Neural cell (in vitro differentiated cells): ENCODE data around the gene BABAM2. TPM values are rescaled to one million over a fixed set of nuclear protein-coding genes. Genes with fewer than 3 reads are reported as not detected.

Source experiments
- H2AFZ ChIP-seq: fragments of 200-600, 300-800 bp; sonication (generic), shearing (Covaris generic); 2 replicates; pipeline ENCODE4 v1.6.0; 2014; ENCODE audit warnings: low read depth, mild to moderate bottlenecking, antibody characterized with exemption, low read length, moderate library complexity
- H3F3A ChIP-seq: fragments of 200-600 bp; shearing (Covaris generic); 2 replicates; pipeline ENCODE4 v1.6.1; 2016; ENCODE audit warnings: mild to moderate bottlenecking, moderate library complexity, mixed read lengths, antibody characterized with exemption, low read length; ENCODE audit not compliant: insufficient read depth, poor library complexity, severe bottlenecking
- H3K27ac ChIP-seq: fragments of 200-600, 300-800 bp; sonication (generic), shearing (Covaris generic); 2 replicates; pipeline ENCODE4 v1.5.1; 2014; ENCODE audit warnings: mild to moderate bottlenecking, low read length, moderate library complexity
- H3K27me3 ChIP-seq: fragments of 300-800, 200-600 bp; sonication (generic), shearing (Covaris generic); 2 replicates; pipeline ENCODE4 v1.6.0; 2014; ENCODE audit warnings: mild to moderate bottlenecking, low read depth, low read length, moderate library complexity; ENCODE audit not compliant: insufficient read depth
- H3K36me3 ChIP-seq: fragments of 300-800, 200-600 bp; sonication (generic), shearing (Covaris generic); 2 replicates; pipeline ENCODE4 v1.5.1; 2014; ENCODE audit warnings: mild to moderate bottlenecking, antibody characterized with exemption, low read length, moderate library complexity; ENCODE audit not compliant: insufficient read depth
- H3K4me2 ChIP-seq: fragments of 300-800, 200-600 bp; sonication (generic), shearing (Covaris generic); 2 replicates; pipeline ENCODE4 v1.6.0; 2014; ENCODE audit warnings: mild to moderate bottlenecking, low read length
- H3K4me3 ChIP-seq: fragments of 300-800, 200-600 bp; sonication (generic), shearing (Covaris generic); 2 replicates; pipeline ENCODE4 v1.5.1; 2014; ENCODE audit warnings: mild to moderate bottlenecking, low read length, moderate library complexity
- H3K79me2 ChIP-seq: fragments of 200-600 bp; shearing (Covaris generic); replicated peaks from 2 replicates; pipeline ENCODE4 v1.6.0; 2014; ENCODE audit warnings: mild to moderate bottlenecking, low read length, moderate library complexity; ENCODE audit not compliant: insufficient read depth
- H3K9ac ChIP-seq: fragments of 300-800, 200-600 bp; sonication (generic), shearing (Covaris generic); 2 replicates; pipeline ENCODE4 v1.6.1; 2016; ENCODE audit warnings: mild to moderate bottlenecking, low read length, mixed read lengths
- H3K9me2 ChIP-seq: fragments of 200-600 bp; shearing (Covaris generic); 2 replicates; pipeline ENCODE4 v1.6.1; 2016; ENCODE audit warnings: mild to moderate bottlenecking, low read length, mixed read lengths; ENCODE audit not compliant: insufficient read depth
- H3K9me3 ChIP-seq: fragments of 200-600, 300-800 bp; sonication (generic), shearing (Covaris generic); 2 replicates; pipeline ENCODE4 v1.6.1; 2016; ENCODE audit warnings: mild to moderate bottlenecking, mixed run types, low read length, moderate library complexity, mixed read lengths
- H4K20me1 ChIP-seq: fragments of 200-600 bp; shearing (Covaris generic); 2 replicates; pipeline ENCODE4 v1.6.1; 2016; ENCODE audit warnings: mild to moderate bottlenecking, mixed run types; ENCODE audit not compliant: insufficient read depth
- EP300 ChIP-seq: fragments of 450-650 bp; conservative IDR thresholded peaks from 2 replicates; pipeline ENCODE4 v1.6.1; 2014; ENCODE audit warnings: antibody characterized with exemption, mild to moderate bottlenecking, moderate library complexity; ENCODE audit not compliant: poor library complexity, severe bottlenecking
- EZH2 ChIP-seq: fragments of 200-600, 300-800 bp; shearing (Covaris generic), sonication (generic); IDR thresholded peaks from 2 replicates; pipeline ENCODE4 v1.6.1; 2014; ENCODE audit warnings: antibody characterized with exemption, low read length, borderline replicate concordance, mild to moderate bottlenecking; ENCODE audit not compliant: insufficient read depth, poor library complexity, severe bottlenecking
- MXI1 ChIP-seq: fragments of 450-650 bp; conservative IDR thresholded peaks from 2 replicates; pipeline ENCODE4 v1.6.1; 2014; ENCODE audit warnings: antibody characterized with exemption, mild to moderate bottlenecking; ENCODE audit not compliant: poor library complexity, severe bottlenecking
- POLR2AphosphoS5 ChIP-seq: IDR thresholded peaks from 2 replicates; pipeline ENCODE4 v1.6.1; 2012
- RAD21 ChIP-seq: fragments of 450-650 bp; conservative IDR thresholded peaks from 2 replicates; pipeline ENCODE4 v1.6.1; 2014; ENCODE audit warnings: antibody characterized with exemption, mild to moderate bottlenecking, moderate library complexity
- SMC3 ChIP-seq: fragments of 450-650 bp; conservative IDR thresholded peaks from 2 replicates; pipeline ENCODE4 v1.6.1; 2014; ENCODE audit warnings: antibody characterized with exemption, mild to moderate bottlenecking, moderate library complexity; ENCODE audit not compliant: poor library complexity
- TAF1 ChIP-seq: IDR thresholded peaks from 2 replicates; pipeline ENCODE4 v1.6.1; 2012; ENCODE audit warnings: low read depth
- polyA plus RNA-seq: library from polyadenylated mRNA; depleted of rRNA; stranded (reverse); fragments of >200 nt; gene quantifications from 2 replicates; pipeline ENCODE4 v1.2.3, GENCODE V29; 2014
- TF ChIP-seq, protein P1 (sequence below): fragments of 450-650 bp; IDR thresholded peaks from 2 replicates; pipeline ENCODE4 v1.5.1; 2014; ENCODE audit warnings: antibody characterized with exemption, mild to moderate bottlenecking, moderate library complexity; ENCODE audit not compliant: poor library complexity, severe bottlenecking
- TF ChIP-seq, protein P2 (sequence below): IDR thresholded peaks from 2 replicates; pipeline ENCODE4 v1.6.1; 2012; ENCODE audit warnings: borderline replicate concordance

The BABAM2 gene
- polyA plus RNA-seq, 1 donor from 2014 or later = 15.3 TPM

DNA sequence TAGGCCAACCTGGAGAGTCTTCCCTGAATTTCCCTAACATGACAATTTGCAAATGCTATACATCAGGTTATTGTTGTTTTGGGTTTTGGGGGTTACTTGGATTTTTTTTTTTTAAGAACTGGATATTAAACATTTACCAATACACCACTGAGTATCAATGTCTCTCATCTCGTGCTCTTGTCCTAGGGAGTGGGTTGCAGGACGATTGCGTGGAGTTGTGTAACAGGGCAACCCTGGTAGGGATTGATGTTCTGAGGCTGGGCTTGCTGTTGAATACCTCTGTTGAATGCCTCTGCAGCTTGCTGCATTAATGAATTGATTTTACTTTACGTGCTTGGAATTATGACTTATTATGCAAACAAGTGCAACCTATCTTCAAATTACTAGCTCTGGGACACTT, 483.3 kb downstream of the BABAM2 start:
- Histone ChIP-seq H3K79me2 (no peaks in the 10 kb centered on the region), H4K20me1 (no peaks in the 10 kb centered on the region), H3F3A (no peaks in the 10 kb centered on the region), H3K4me3 (no peak overlapping the region), H2AFZ (no peak overlapping the region), H3K27ac (no peak overlapping the region), H3K27me3 (no peaks in the 10 kb centered on the region), H3K9me3 (no peaks in the 10 kb centered on the region), H3K36me3 (no peaks in the 10 kb centered on the region), H3K4me2 (no peak overlapping the region), H3K9me2 (no peaks in the 10 kb centered on the region), H3K9ac (no peak overlapping the region)
- TF ChIP-seq SMC3 (no peak), RAD21 (no peak), POLR2AphosphoS5 (no peak), EZH2 (no peak), MXI1 (no peak), TAF1 (no peak), EP300 (no peak)
- TF ChIP-seq, protein P1, sequence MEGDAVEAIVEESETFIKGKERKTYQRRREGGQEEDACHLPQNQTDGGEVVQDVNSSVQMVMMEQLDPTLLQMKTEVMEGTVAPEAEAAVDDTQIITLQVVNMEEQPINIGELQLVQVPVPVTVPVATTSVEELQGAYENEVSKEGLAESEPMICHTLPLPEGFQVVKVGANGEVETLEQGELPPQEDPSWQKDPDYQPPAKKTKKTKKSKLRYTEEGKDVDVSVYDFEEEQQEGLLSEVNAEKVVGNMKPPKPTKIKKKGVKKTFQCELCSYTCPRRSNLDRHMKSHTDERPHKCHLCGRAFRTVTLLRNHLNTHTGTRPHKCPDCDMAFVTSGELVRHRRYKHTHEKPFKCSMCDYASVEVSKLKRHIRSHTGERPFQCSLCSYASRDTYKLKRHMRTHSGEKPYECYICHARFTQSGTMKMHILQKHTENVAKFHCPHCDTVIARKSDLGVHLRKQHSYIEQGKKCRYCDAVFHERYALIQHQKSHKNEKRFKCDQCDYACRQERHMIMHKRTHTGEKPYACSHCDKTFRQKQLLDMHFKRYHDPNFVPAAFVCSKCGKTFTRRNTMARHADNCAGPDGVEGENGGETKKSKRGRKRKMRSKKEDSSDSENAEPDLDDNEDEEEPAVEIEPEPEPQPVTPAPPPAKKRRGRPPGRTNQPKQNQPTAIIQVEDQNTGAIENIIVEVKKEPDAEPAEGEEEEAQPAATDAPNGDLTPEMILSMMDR = no peak
- TF ChIP-seq, protein P2, sequence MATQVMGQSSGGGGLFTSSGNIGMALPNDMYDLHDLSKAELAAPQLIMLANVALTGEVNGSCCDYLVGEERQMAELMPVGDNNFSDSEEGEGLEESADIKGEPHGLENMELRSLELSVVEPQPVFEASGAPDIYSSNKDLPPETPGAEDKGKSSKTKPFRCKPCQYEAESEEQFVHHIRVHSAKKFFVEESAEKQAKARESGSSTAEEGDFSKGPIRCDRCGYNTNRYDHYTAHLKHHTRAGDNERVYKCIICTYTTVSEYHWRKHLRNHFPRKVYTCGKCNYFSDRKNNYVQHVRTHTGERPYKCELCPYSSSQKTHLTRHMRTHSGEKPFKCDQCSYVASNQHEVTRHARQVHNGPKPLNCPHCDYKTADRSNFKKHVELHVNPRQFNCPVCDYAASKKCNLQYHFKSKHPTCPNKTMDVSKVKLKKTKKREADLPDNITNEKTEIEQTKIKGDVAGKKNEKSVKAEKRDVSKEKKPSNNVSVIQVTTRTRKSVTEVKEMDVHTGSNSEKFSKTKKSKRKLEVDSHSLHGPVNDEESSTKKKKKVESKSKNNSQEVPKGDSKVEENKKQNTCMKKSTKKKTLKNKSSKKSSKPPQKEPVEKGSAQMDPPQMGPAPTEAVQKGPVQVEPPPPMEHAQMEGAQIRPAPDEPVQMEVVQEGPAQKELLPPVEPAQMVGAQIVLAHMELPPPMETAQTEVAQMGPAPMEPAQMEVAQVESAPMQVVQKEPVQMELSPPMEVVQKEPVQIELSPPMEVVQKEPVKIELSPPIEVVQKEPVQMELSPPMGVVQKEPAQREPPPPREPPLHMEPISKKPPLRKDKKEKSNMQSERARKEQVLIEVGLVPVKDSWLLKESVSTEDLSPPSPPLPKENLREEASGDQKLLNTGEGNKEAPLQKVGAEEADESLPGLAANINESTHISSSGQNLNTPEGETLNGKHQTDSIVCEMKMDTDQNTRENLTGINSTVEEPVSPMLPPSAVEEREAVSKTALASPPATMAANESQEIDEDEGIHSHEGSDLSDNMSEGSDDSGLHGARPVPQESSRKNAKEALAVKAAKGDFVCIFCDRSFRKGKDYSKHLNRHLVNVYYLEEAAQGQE = no peak

DNA sequence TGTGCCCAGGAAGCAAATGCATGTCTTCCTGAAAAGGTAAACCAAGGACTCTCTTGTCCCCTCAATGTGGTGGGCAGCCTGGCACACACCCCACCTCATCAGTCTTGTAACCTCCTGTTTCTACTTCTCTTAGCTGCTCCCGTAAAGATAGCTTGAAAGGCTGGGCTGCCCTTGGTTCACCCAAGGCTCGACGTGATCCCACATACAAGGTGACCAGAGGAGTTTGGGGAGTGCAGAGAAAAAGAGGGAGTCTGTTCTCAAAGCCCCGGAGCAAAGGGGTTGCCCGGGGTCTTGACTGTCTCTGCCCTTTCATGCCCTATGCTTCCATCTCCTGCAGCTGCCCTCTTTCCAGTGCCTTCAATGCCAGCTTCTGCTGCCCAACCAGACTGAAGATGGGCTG, 483.8 kb downstream of the BABAM2 start:
- H3K4me2 ChIP-seq = no peak overlapping the region
- H3K36me3 ChIP-seq = no peaks in the 10 kb centered on the region
- no peaks in the 10 kb centered on the region for H4K20me1 ChIP-seq
- H3K9ac ChIP-seq = no peak overlapping the region
- no peak overlapping the region for H3K4me3 ChIP-seq
- H3K27ac ChIP-seq = no peak overlapping the region
- H2AFZ ChIP-seq = no peak overlapping the region
- H3K9me3 ChIP-seq = no peaks in the 10 kb centered on the region
- no peaks in the 10 kb centered on the region for H3F3A ChIP-seq
- no peaks in the 10 kb centered on the region for H3K9me2 ChIP-seq
- H3K27me3 ChIP-seq = no peaks in the 10 kb centered on the region
- TF ChIP-seq, protein P2 = no peak
- TF ChIP-seq TAF1 = no peak
- no peaks in the 10 kb centered on the region for H3K79me2 ChIP-seq
